ENCODE measurements around the gene RIPK1. TPM values are rescaled to one million over a fixed set of nuclear protein-coding genes. Genes with fewer than 3 reads are reported as not detected.
"Not testable (repeated sequence)": the region's sequence is repeated elsewhere in the genome, so short reads cannot be mapped to it uniquely, and the experiment has no call there.

RIPK1 gene
- polyA plus RNA-seq, 1 of the 3 experiments (the other 2 are of a cell fraction) = 12.0 TPM

DNA sequence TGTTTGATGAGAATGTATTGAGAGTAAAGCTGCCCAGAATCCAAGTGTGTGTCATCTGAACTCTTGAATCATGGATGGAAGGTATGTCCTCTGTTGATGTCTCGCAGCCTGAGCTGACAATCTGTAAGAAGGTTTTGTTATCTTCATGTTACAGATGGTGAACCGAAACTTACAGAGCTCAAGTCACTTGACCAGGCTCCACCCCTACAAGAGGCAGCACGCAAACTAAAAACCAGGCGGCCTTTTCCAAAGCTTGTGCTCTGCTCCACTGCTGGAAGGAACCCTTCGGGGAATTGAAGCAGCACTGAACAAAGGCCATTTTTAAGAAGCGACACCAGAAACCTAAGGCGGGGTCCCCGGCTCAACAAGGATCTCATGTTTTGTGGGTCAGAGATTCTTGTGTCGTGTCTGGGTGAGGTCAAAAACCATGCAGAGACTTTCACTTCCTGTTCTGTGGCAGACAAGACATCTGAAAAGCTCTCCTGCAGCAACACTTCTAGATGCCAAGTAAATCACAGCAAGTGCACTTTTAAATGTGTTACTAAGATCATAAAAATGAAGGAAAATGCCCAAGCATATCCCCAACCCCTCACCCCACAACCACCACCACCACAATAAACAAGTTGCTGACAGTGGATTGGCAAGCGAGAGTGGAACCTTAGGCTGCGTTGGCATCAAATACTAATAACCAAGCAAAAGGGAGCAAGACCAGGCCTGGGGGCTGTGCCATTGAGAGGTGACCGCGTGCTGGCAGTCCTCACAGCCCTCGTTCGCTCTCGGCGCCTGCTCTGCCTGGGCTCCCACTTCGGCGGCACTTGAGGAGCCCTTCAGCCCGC is 41.3 kb upstream of the RIPK1 start:
- ChIA-PET POLR2A (no interaction called here), CTCF (interaction anchor here (0.8 kb wide), 1 partner anchor 12 kb away, joined by 3 read pairs; no protein-coding TSS in a partner anchor)
- no peak for TF ChIP-seq FOXM1 (IDR thresholded peaks at IDR 0.05; ENCODE audit: low read depth)
- no peak for TF ChIP-seq EZH2phosphoT487 (IDR thresholded peaks at IDR 0.05; ENCODE audit: borderline replicate concordance, low read depth)
- no peak for TF ChIP-seq TCF12 (IDR thresholded peaks at IDR 0.05)
- TF ChIP-seq PBX3 (IDR thresholded peaks at IDR 0.05) = no peak
- no peak for TF ChIP-seq MEF2A (IDR thresholded peaks at IDR 0.05; ENCODE audit: borderline replicate concordance, low read depth)
- TF ChIP-seq, protein P1, sequence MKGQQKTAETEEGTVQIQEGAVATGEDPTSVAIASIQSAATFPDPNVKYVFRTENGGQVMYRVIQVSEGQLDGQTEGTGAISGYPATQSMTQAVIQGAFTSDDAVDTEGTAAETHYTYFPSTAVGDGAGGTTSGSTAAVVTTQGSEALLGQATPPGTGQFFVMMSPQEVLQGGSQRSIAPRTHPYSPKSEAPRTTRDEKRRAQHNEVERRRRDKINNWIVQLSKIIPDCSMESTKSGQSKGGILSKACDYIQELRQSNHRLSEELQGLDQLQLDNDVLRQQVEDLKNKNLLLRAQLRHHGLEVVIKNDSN (IDR thresholded peaks at IDR 0.05; ENCODE audit: borderline replicate concordance, low read depth) = no peak
- TF ChIP-seq NRF1 (IDR thresholded peaks at IDR 0.05; ENCODE audit: low read depth, low read length) = no peak
- no peak for TF ChIP-seq MXI1 (IDR thresholded peaks at IDR 0.05; ENCODE audit: low read depth, low read length)
- no peak for TF ChIP-seq SIN3A (IDR thresholded peaks at IDR 0.05; ENCODE audit: borderline replicate concordance, low read depth, low read length)
- no peak for TF ChIP-seq TEAD4 (IDR thresholded peaks at IDR 0.05; ENCODE audit: borderline replicate concordance, insufficient read depth)
- TF ChIP-seq GABPA (IDR thresholded peaks at IDR 0.05; ENCODE audit: low read depth) = no peak
- TF ChIP-seq POLR2AphosphoS5 (IDR thresholded peaks at IDR 0.05; ENCODE audit: low read depth, low read length) = no peak
- no peak for TF ChIP-seq JUND (IDR thresholded peaks at IDR 0.05)
- no peak for TF ChIP-seq ELF1 (IDR thresholded peaks at IDR 0.05)
- TF ChIP-seq GATA2 (CRISPR knock-in tag; IDR thresholded peaks at IDR 0.05) = no peak
- TF ChIP-seq, protein P2, sequence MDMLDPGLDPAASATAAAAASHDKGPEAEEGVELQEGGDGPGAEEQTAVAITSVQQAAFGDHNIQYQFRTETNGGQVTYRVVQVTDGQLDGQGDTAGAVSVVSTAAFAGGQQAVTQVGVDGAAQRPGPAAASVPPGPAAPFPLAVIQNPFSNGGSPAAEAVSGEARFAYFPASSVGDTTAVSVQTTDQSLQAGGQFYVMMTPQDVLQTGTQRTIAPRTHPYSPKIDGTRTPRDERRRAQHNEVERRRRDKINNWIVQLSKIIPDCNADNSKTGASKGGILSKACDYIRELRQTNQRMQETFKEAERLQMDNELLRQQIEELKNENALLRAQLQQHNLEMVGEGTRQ (IDR thresholded peaks at IDR 0.05; ENCODE audit: borderline replicate concordance, low read depth, low read length) = no peak
- no peak for TF ChIP-seq FOXJ3 (CRISPR knock-in tag; IDR thresholded peaks at IDR 0.05)
- DNase-seq = no peak
- Histone ChIP-seq H4K20me1 (ENCODE audit: insufficient read depth) (no peaks in the 10 kb centered on the region), H3K4me3 (ENCODE audit: low read depth in 2 of 2, low read length in 1 of 2) (no peak overlapping the region), H3K9me2 (no peaks in the 10 kb centered on the region), H3K9me3 (no peaks in the 10 kb centered on the region), H3K79me2 (ENCODE audit: insufficient read depth) (no peaks in the 10 kb centered on the region), H3K27me3 (ENCODE audit: insufficient read depth) (no peaks in the 10 kb centered on the region), H3K27ac (ENCODE audit: low read depth in 2 of 2, low read length in 1 of 2) (no peak overlapping the region), H3K4me1 (ENCODE audit: control insufficient read depth in 1 of 2, insufficient read depth in 2 of 2, low read depth in 1 of 2, low read length in 1 of 2) (peaks cover 0 to 11% of the 10 kb centered on the region in 2 experiments; a peak in 1 of 4 replicates), H3K9ac (no peak overlapping the region), H3F3A (replicated peaks; ENCODE audit: insufficient read depth) (no peaks in the 10 kb centered on the region), H2AFZ (ENCODE audit: low read depth) (no peak overlapping the region), H3K36me3 (replicated peaks in 1 of 2; ENCODE audit: control insufficient read depth in 1 of 2, insufficient read depth in 2 of 2, low read length in 1 of 2) (no peaks in the 10 kb centered on the region), H3K4me2 (no peak overlapping the region)
- 97% methylated on average over 19 of the region's 20 CpGs for WGBS (ENCODE audit: low lambda C conversion rate)

DNA sequence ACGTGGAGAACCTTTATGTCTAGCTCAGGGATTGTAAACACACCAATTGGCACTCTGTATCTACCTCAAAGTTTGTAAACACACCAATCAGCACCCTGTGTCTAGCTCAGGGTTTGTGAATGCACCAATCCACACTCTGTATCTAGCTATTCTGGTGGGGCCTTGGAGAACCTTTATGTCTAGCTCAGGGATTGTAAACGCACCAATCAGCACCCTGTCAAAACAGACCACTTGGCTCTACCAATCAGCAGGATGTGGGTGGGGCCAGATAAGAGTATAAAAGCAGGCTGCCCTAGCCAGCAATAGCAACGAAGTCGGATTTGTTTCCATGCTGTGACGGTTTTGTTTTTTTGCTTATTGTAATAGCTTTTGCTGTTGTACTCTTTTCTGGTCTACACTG is 40.1 kb upstream of the RIPK1 start:
- not testable (repeated sequence) for H2AFZ ChIP-seq (ENCODE audit: low read depth)

More for the DNA sequence above, 40.1 kb upstream of the RIPK1 start:
- H3K9me2 ChIP-seq; DNase-seq; H3K79me2 ChIP-seq (ENCODE audit: insufficient read depth); H3K9me3 ChIP-seq; H3K4me2 ChIP-seq; H3F3A ChIP-seq (replicated peaks; ENCODE audit: insufficient read depth); POLR2A ChIA-PET; H3K9ac ChIP-seq; H3K4me3 ChIP-seq (ENCODE audit: low read depth in 2 of 2, low read length in 1 of 2); H4K20me1 ChIP-seq (ENCODE audit: insufficient read depth); H3K27ac ChIP-seq (ENCODE audit: low read depth in 2 of 2, low read length in 1 of 2); H3K27me3 ChIP-seq (ENCODE audit: insufficient read depth); H3K36me3 ChIP-seq (replicated peaks in 1 of 2; ENCODE audit: control insufficient read depth in 1 of 2, insufficient read depth in 2 of 2, low read length in 1 of 2): not testable (repeated sequence)
- CTCF ChIA-PET = interaction anchor here (0.8 to 2.5 kb wide), 2 partner anchors 9 to 26 kb away, joined by 4 to 6 read pairs; no protein-coding TSS in a partner anchor
- WGBS (ENCODE audit: low lambda C conversion rate) = 90% methylated on average over 5 of the region's 5 CpGs
- peaks cover 0 to 11% of the 10 kb centered on the region in 2 experiments; a peak in 1 of 4 replicates for H3K4me1 ChIP-seq (ENCODE audit: control insufficient read depth in 1 of 2, insufficient read depth in 2 of 2, low read depth in 1 of 2, low read length in 1 of 2)

Measured in SK-N-SH (cell line).